Gastrocnemius medialis (tissue), 4 donors: ENCODE results near the gene CCDC9B. TPM values are rescaled to one million over a fixed set of nuclear protein-coding genes. Genes with fewer than 3 reads are reported as not detected.
A peak's percentile ranks its signal among the peaks of the same experiment; 100 is the strongest.

ENCODE experiments used
- ATAC-seq, 2 donors: fragments of 150-250 bp; one replicate each; pipeline ENCODE4 v1.9.1; 2016
- DNase-seq, 2 donors: peaks; one replicate each; pipeline ENCODE4 v3.0.0-alpha.2; 2019
- H3K27ac ChIP-seq, 4 donors: fragments of 200-600 bp; sonication (generic); 1 replicate in 1 of 4; 2 replicates in 3 of 4; pipeline ENCODE4 v1.5.1; 2016 to 2018; ENCODE audit warnings: mild to moderate bottlenecking in 2 of 4, moderate library complexity in 1 of 4
- H3K27me3 ChIP-seq, 3 donors: fragments of 200-600 bp; sonication (generic) in 2 of 3; 1 replicate in 1 of 3; 2 replicates in 2 of 3; pipeline versions ENCODE4 v1.5.1 to v1.6.0; 2016 to 2019; ENCODE audit warnings: mild to moderate bottlenecking in 1 of 3, moderate library complexity in 1 of 3
- H3K36me3 ChIP-seq, 2 donors: fragments of 200-600 bp; sonication (generic) in 1 of 2; one replicate each; pipeline ENCODE4 v1.5.1; 2017 to 2018
- H3K4me1 ChIP-seq, 2 donors: fragments of 200-600 bp; sonication (generic) in 1 of 2; one replicate each; pipeline ENCODE4 v1.5.1; 2016 to 2017; ENCODE audit warnings: mild to moderate bottlenecking in 2 of 2
- H3K4me3 ChIP-seq, 4 donors: fragments of 200-600 bp; sonication (generic) in 3 of 4; 1 replicate in 1 of 4; 2 replicates in 3 of 4; pipeline ENCODE4 v1.5.1; 2016 to 2019; ENCODE audit warnings: mild to moderate bottlenecking in 2 of 4
- H3K9me3 ChIP-seq, 3 donors: fragments of 200-600 bp; sonication (generic) in 2 of 3; 1 replicate in 1 of 3; 2 replicates in 2 of 3; pipeline ENCODE4 v1.5.1; 2016 to 2019
- POLR2A ChIP-seq, 2 donors: fragments of 450-650 bp; IDR thresholded peaks; one replicate each; pipeline ENCODE4 v1.6.1; 2017; ENCODE audit warnings: antibody characterized with exemption in 2 of 2, mild to moderate bottlenecking in 2 of 2, moderate library complexity in 2 of 2
- in situ Hi-C, 4 donors: fragments of 200-750 bp; cut with MboI; loops; one replicate each; pipeline versions ENCODE4 v1.15.0 to v1.8.0; 2017; ENCODE audit warnings: low sequenced_read_pairs in 4 of 4
- intact Hi-C: fragments of 100-400 bp; cut with DNase I; formaldehyde crosslinking; loops from one replicate; pipeline ENCODE4 v1.15.1; 2023; ENCODE audit warnings: low total_unique reads
- total RNA-seq, 4 donors: library from RNA; depleted of rRNA; stranded (reverse); fragments of >200 nt; gene quantifications; one replicate each; pipeline versions ENCODE4 v1.1.0 to v1.2.3, GENCODE V29; 2016
- TF ChIP-seq, protein P1 (sequence below), 5 experiments: fragments of 450-650 bp in 3 of 5; fragments of 200-600 bp in 2 of 5; sonication (generic) in 2 of 5; IDR thresholded peaks in 4 of 5; conservative IDR thresholded peaks in 1 of 5; 1 replicate in 4 of 5; 2 replicates in 1 of 5; pipeline ENCODE4 v1.5.1; 2016 to 2019; ENCODE audit warnings: antibody characterized with exemption in 5 of 5, mild to moderate bottlenecking in 3 of 5, moderate library complexity in 3 of 5

CCDC9B gene
- total RNA-seq, 4 donors from 2014 or later: 14.4 to 55.1 (median 20.5) TPM

DNA sequence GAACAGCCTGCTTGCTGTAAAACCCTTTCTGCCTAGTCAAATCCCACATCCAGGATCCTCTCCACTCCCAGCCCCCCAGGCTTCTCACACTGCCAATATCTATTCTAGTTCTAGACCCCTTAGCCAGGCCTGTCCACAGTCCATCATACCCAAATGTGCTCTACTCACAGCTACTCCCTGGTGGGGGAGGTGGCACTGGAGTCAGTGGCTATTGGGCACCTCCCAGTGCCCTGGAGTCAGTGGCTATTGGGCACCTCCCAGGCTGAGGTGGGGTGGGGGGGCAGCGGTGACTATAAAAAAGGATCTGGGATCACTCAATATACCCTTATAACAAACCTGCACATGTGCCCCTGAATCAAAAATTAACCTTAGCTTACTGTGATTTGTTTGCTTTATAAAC is 16.5 kb upstream of the CCDC9B start:
- H3K36me3 ChIP-seq: no peaks in the 10 kb centered on the region
- ATAC-seq: no peak
- no peak for DNase-seq
- in situ Hi-C loops (no loop called here), intact Hi-C loops (no loop called here)
- no peaks in the 10 kb centered on the region for H3K27me3 ChIP-seq
- peaks cover 16 to 28% of the 10 kb centered on the region in 2 donors for H3K4me1 ChIP-seq
- peak overlapping the region in 1 of 4 donors; percentile 58 for H3K4me3 ChIP-seq
- TF ChIP-seq, protein P1, sequence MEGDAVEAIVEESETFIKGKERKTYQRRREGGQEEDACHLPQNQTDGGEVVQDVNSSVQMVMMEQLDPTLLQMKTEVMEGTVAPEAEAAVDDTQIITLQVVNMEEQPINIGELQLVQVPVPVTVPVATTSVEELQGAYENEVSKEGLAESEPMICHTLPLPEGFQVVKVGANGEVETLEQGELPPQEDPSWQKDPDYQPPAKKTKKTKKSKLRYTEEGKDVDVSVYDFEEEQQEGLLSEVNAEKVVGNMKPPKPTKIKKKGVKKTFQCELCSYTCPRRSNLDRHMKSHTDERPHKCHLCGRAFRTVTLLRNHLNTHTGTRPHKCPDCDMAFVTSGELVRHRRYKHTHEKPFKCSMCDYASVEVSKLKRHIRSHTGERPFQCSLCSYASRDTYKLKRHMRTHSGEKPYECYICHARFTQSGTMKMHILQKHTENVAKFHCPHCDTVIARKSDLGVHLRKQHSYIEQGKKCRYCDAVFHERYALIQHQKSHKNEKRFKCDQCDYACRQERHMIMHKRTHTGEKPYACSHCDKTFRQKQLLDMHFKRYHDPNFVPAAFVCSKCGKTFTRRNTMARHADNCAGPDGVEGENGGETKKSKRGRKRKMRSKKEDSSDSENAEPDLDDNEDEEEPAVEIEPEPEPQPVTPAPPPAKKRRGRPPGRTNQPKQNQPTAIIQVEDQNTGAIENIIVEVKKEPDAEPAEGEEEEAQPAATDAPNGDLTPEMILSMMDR (IDR thresholded peaks at IDR 0.05 in 4 of 5, conservative IDR thresholded peaks at IDR 0.05 in 1 of 5): no peak
- no peak for TF ChIP-seq POLR2A (IDR thresholded peaks at IDR 0.05)
- no peaks in the 10 kb centered on the region for H3K9me3 ChIP-seq
- H3K27ac ChIP-seq: no peak overlapping the region

DNA sequence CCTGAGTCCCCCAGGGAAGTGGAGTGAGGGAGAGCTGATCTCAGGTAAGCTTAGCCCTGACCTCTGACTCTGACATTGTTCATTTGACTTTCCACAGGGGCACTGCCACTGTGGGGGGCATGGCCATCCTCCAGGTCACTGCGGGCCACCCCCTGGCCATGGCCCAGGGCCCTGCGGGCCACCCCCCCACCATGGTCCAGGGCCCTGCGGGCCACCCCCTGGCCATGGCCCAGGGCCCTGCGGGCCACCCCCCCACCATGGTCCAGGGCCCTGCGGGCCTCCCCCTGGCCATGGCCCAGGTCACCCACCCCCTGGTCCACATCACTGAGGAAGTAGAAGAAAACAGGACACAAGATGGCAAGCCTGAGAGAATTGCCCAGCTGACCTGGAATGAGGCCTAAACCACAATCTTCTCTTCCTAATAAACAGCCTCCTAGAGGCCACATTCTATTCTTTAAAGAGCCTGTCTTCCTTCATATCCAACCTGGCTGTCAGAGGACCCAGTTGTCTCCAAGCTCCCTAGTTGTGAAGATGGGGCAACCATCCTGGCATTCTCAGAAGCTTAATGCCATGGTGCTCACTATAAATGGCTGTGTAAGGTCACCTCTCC is 15.3 kb upstream of the CCDC9B start:
- no peaks in the 10 kb centered on the region for H3K27me3 ChIP-seq
- no peak overlapping the region for H3K4me3 ChIP-seq
- peaks cover 16 to 28% of the 10 kb centered on the region in 2 donors for H3K4me1 ChIP-seq
- H3K9me3 ChIP-seq: no peaks in the 10 kb centered on the region
- TF ChIP-seq, protein P1 (IDR thresholded peaks at IDR 0.05 in 4 of 5, conservative IDR thresholded peaks at IDR 0.05 in 1 of 5): no peak
- no peak for TF ChIP-seq POLR2A (IDR thresholded peaks at IDR 0.05)
- intact Hi-C loops (no loop called here), in situ Hi-C loops (no loop called here)
- no peaks in the 10 kb centered on the region for H3K36me3 ChIP-seq
- ATAC-seq: no peak
- DNase-seq: no peak
- no peak overlapping the region for H3K27ac ChIP-seq

DNA sequence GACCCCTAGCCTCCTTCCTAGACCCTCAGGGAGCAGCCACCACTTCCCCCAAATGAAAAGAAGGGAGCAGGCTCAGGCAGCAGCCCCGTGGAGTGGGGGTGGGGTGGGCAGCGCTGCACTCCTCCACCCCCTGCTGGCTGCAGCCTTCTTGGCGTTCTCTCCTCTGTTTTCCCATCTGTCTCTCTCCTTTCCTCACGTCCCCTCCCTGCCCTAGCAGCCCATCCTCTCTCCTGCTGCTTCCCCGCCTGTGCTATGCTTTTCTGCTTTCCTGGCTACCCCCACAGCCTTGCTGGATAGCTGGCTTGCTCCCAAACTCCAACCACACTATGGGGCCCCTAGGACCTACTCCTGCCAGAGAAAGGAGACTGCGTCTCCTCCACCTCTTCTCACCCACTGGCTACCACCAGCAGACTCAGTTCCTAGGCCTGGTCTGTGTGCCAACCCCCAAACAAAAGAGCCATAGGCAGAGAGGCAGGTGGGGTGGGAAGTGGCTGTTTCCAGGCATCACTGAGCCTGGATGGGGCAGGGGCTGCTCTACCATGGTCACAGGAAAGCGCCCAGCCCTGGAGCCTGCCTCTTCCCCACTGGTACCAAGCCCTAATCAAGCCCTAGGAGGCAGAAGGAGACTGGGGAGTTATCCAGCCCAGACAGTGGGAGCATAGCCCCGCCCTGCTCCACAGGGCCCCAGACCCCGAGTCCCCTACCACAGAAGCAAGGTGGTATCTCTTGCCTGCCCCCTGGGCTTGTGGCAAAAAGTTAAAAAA is 13.9 kb upstream of the CCDC9B start:
- intact Hi-C loops (no loop called here), in situ Hi-C loops (no loop called here)
- Histone ChIP-seq H3K4me1 (peaks cover 16 to 28% of the 10 kb centered on the region in 2 donors), H3K27ac (peak overlapping the region in 2 of 4 donors; percentile 55 to 59), H3K27me3 (no peaks in the 10 kb centered on the region), H3K4me3 (no peak overlapping the region), H3K9me3 (no peaks in the 10 kb centered on the region), H3K36me3 (no peaks in the 10 kb centered on the region)
- no peak for TF ChIP-seq POLR2A (IDR thresholded peaks at IDR 0.05)
- TF ChIP-seq, protein P1 (IDR thresholded peaks at IDR 0.05 in 4 of 5, conservative IDR thresholded peaks at IDR 0.05 in 1 of 5): peak in 4 of 5 experiments; percentile 8 to 38 (median 23)
- DNase-seq (no peak), ATAC-seq (no peak)

DNA sequence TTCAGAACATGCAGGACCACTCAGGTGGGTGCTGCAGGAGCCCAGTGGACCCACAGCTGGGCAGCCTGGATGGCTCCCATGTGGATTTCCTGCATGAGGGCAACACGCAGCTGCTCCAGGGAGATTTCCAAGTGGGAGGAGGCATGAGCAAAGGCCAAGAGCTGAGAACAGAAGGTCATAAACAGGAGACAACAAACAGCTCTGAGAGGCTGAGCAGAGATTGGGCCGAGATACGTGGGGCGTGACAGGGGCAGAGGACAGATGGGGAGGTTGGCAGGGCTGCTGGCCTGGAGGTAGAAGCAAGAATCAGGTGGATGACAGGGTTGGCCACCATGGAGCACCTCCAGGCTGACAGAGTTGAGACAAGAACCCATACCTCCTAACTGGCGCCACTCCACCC is 13.0 kb upstream of the CCDC9B start:
- intact Hi-C loops (no loop called here), in situ Hi-C loops (no loop called here)
- Histone ChIP-seq H3K4me3 (no peak overlapping the region), H3K9me3 (no peaks in the 10 kb centered on the region), H3K27me3 (no peaks in the 10 kb centered on the region), H3K27ac (peak overlapping the region in 3 of 4 donors; percentile 53 to 59 (median 55)), H3K4me1 (peaks cover 16 to 27% of the 10 kb centered on the region in 2 donors), H3K36me3 (no peaks in the 10 kb centered on the region)
- DNase-seq (peak; percentile 29 to 48), ATAC-seq (peak; percentile 47 to 65)
- no peak for TF ChIP-seq POLR2A (IDR thresholded peaks at IDR 0.05)
- TF ChIP-seq, protein P1 (IDR thresholded peaks at IDR 0.05 in 4 of 5, conservative IDR thresholded peaks at IDR 0.05 in 1 of 5): no peak
